Measurements from ENCODE around the gene ANKS1B.

Gene ANKS1B

DNA sequence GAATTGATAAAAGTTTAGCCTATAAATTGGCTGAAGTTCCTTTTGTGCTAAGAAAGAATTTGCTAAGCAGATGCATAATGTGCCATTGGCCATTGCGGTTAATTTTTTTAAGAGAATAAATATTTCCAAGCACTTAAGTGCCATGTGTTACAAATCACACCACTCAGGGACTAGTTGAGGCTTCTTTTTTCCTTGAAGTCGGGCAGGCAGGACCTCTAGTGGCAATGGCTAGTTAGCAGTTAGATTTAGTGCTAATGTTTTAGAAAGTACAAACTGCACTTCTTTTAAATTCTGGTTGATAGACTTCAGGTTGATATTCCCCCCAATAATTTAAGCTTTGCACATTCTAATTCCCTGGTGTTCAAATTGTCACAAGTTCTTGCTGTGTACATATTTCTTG lies 1045.4 kb downstream of the ANKS1B start:
- DNase-seq (ENCODE audit: low read depth), result peak; percentile 4

GRCh38 chr12:98935847-98936246 lies 1048.9 kb downstream of the ANKS1B start:
- no peak for DNase-seq (ENCODE audit: low read depth)

DNA sequence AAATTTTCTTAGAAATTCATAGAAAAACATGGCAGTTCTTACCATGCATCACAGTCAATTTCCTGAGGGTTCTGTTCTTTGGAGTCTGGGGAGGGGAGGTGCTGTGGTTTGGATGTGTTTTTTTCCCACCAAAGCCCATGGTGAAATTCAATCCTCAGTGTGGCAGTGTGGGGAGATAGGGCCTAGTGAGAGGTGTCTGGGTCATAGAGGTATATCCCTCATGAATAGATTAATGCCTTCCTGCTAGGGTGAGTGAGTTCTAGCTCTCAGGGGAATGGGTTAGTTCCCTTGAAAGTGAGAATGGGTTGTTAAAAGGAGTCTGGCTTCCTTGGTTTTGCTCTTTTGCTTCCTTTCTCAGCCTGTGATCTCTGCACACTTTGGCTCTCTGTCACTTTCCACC lies 1061.9 kb downstream of the ANKS1B start:
- no peak for DNase-seq (ENCODE audit: low read depth)

DNA sequence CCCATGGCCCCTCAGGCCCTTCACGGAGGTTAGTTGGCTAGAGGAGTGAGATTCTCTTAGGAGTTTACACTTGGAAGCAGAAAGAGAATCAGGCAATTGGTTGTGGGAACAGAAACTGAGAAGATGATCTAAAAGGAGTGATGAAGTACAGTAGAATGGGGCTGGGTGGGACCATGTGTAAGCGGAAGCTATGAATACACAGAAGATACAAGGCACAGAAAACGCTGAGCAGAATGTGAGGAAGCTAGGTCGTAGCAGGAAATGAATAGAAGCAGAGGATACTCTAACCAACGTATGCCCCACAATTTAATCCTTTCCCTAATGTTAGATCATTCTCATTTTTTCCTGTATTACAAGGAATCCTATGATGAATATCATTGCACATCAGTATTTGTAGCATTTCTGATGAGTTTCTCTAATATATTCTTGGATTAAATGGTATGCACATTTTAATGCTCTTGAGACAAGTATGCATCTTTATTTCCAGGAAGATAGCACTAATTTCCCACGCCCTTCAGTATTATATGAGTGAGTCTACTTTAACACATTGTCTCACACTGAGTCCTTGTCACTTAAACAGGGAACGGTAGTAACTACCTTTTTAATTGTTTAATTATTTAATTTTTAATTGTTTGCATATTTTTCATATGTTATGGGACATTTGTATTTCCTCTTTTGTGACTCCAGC lies 1066.4 kb downstream of the ANKS1B start:
- no peak for DNase-seq (ENCODE audit: low read depth)

- no peak for DNase-seq (ENCODE audit: low read depth)
Observed at GRCh38 chr12:98916106-98916505, 1068.6 kb downstream of the ANKS1B start.

GRCh38 chr12:98912401-98912974 lies 1072.2 kb downstream of the ANKS1B start:
- no peak for DNase-seq (ENCODE audit: low read depth)

DNA sequence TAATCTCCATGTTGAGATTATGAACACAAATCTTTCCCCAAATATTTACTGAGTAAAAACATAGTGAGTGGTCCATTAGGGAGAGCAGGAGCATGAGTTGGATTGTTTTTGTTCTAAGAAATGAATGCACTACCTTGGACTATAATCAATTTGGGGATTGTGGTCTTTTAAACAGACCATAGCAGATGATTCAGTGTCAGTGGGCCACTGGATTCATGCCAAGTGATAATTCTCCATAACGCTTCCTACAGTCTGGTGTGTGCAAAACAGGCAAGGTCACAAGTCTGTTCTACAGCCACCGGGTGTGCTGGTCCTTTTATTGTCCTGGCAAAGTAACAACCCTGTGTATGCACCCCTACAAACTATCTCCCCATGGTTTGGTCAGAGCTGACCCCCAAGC lies 1073.3 kb downstream of the ANKS1B start:
- DNase-seq (ENCODE audit: low read depth), result no peak

- DNase-seq (ENCODE audit: low read depth), result no peak
Observed at GRCh38 chr12:98909746-98910145, 1075.0 kb downstream of the ANKS1B start.

- DNase-seq (ENCODE audit: low read depth), result no peak
Observed at GRCh38 chr12:98908866-98909265, 1075.9 kb downstream of the ANKS1B start.

DNA sequence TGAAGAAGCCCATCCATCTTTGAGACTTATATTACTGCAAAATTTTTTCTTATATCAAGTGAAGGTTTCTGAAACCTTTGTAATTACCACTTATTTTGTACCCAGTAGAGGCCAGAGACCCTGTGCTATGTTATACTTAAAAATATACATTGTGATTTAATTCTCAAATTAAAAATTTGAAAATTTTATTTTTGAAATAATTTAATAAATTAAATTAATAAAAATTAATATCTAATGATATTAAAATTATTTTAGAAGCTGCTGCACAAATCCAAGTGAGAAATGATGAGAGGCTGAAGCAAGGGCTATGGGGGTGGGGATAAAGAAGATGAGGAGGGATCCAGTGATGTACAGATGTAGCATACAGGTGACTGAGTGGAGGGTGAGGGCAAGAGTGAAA lies 1080.9 kb downstream of the ANKS1B start:
- no peak for DNase-seq (ENCODE audit: low read depth)

GRCh38 chr12:98901189-98901588 lies 1083.5 kb downstream of the ANKS1B start:
- no peak for DNase-seq (ENCODE audit: low read depth)

GRCh38 chr12:98896938-98897337 lies 1087.8 kb downstream of the ANKS1B start:
- DNase-seq (ENCODE audit: low read depth), result no peak

DNA sequence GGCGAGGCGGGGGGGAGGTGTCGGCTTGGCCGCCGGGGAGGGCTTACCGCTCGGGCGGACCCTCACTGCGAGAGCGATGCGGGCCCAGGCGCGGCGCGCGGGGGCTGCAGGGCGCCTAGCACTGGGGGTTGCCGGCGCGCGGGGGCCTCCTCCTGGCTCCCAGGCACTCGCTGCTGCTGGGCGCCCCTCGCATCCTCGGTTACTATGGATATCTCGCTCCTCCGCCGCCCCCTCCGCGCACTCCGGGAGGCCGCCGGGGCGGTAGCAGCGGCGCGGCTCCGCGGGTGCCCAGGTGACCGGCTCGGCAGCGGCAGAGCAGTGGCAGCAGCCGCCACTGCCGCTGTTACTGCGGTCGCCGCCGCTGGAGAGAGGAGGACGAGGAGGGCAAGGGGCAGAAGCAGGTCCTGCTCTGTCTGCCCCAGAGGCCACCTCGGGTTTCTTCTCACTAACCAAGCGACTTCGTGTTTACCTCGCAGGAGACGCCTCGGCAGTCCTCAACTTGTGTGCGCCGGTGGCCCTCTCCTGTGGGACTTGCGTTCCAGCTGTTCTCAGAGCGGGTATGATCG lies 1089.6 kb downstream of the ANKS1B start:
- no peak for DNase-seq (ENCODE audit: low read depth)

DNA sequence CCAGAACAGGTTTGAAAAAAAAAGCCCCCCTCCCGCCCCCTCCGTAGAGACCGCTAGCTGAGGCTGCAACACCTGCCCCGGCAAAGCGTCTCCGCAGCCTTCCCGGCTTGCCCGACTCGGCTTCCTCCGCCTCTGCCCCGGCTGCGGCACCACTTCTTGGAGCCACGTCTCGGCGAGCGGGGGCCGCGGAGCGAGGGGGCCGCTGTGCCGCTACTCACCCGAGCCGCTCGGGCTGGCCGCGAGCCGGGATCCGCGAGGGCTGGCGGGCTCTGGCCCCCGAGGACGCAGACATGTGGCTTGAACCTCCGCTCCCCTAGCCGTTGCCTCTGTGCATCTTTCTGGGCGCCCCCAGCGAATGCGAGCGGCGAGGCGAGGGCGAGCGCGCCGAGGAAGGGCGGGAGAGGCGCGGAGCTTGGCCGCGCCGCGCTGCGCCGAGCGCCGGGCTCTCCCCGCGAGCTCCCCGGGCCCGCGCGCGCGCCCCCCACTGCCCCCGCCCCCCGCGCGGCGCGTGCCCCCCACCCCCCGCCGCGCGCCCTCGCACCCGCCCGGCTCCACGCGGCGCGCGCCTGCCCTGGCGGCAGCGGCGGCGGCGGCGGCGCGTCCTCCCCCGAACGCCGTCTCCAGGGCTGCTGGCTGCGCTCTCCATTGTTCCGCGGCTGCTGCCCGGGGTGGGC lies 1090.2 kb downstream of the ANKS1B start:
- DNase-seq (ENCODE audit: low read depth), result no peak

GRCh38 chr12:98893675-98894411 lies 1090.9 kb downstream of the ANKS1B start:
- DNase-seq (ENCODE audit: low read depth), result no peak

DNA sequence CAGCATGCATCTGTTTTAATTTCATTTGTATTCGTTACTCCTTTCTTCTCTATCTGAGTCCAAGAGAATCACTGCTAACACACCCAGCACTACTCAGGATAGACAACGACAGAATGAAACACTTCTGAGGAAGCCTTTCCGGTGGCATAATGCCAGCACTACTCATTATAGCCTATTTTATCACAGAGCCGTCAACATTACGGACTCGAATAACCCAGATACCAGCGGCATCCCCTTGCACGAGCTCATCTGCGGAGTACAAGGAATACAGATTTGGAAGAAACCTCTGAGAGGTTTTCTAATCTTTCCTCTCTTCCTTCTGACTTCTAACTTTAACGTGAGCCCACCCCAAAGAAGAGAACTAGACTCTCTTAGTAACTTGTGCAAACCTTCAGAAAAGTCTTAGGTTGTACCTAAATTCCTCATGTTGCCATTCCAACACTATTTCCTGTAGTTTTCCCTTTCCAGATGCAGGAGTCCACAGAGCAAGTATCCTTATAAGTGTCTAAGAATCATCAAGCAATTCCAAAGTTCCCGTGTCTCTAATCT lies 1091.5 kb downstream of the ANKS1B start:
- no peak for DNase-seq (ENCODE audit: low read depth)

- DNase-seq (ENCODE audit: low read depth), result no peak
Observed at GRCh38 chr12:98885778-98886177, 1099.0 kb downstream of the ANKS1B start.

DNA sequence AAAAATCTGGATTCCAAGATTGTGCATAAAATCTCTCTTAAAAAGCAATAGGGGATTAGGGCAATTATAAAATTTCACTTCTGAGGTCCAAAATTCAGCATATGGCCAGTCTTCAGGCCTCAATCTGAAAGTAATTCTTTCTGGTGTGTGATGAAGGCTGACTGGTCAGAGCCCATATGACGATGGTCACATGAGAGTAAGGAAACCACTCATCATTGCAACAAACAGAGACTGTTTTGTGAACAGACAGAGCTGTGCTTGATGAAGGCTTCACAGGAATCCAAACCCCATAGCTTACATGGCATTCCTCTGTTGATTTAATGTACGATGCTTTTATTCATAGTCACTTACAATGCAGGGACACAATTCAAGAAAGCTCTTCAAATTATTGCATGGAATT lies 1101.5 kb downstream of the ANKS1B start:
- no peak for DNase-seq (ENCODE audit: low read depth)

GRCh38 chr12:98882526-98882925 lies 1102.2 kb downstream of the ANKS1B start:
- no peak for DNase-seq (ENCODE audit: low read depth)

- no peak for DNase-seq (ENCODE audit: low read depth)
Observed at GRCh38 chr12:98873776-98874175, 1111.0 kb downstream of the ANKS1B start.

DNA sequence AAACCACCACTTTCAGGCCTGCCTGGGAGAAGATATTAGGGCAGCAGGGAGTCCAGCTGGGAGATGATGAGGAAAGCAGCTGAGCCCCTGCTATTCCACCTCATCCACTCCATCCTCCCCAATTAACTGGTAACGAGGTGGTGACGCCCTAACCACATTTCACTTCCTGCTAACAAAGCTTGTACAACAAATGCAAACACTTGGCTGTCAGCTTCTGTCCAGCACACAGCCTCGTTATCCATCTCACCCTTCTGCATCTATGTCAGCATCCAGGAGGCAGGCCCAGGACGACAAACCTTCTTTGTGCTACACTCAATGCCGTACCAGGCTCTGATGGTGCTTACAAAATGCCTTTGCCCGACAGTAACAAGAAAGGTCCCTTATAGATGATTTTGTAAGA lies 1114.2 kb downstream of the ANKS1B start:
- no peak for DNase-seq (ENCODE audit: low read depth)

GRCh38 chr12:98869886-98870503 lies 1114.7 kb downstream of the ANKS1B start:
- DNase-seq (ENCODE audit: low read depth), result no peak
